Right lobe of liver (tissue), 4 donors: Measurements from ENCODE around the gene ZBTB7C.

ENCODE experiments used
- CTCF ChIP-seq, 4 donors: fragments of 200-600 bp in 3 of 4; fragments of 450-650 bp in 1 of 4; IDR thresholded peaks; one replicate each; pipeline versions ENCODE4 v1.5.1 to v1.8.0; 2016 to 2022; ENCODE audit warnings: antibody characterized with exemption in 4 of 4, mild to moderate bottlenecking in 2 of 4
- POLR2A ChIP-seq: fragments of 450-650 bp; IDR thresholded peaks from one replicate; pipeline ENCODE4 v1.6.1; 2017; ENCODE audit warnings: antibody characterized with exemption, mild to moderate bottlenecking
- donor health status: DM: no; HTN: no; CAD: no.
- donor health status: DM: no; HTN: no; CAD: no.
- donor health status: DM: no; HTN: yes; CAD: no.

GRCh38 chr18:48029296-48029986, 379.7 kb downstream of the ZBTB7C start:
- TF ChIP-seq POLR2A (no peak), CTCF (IDR thresholded peaks at IDR 0.05) (no peak)
